HepG2 (cell line): ENCODE data around the gene CASKIN2. TPM values are rescaled to one million over a fixed set of nuclear protein-coding genes. Genes with fewer than 3 reads are reported as not detected.

Experiments used
- ATAC-seq: fragments of 200-7000 bp; cut with Tn5 transposase; 3 replicates; pipeline ENCODE4 v1.9.1; 2020; ENCODE audit warnings: mild to moderate bottlenecking, moderate library complexity
- BruUV-seq: library from RNA; stranded (reverse); fragments of 400-500 nt; replicated peaks from 2 replicates; lab custom pipeline; 2021; lab: Mats Ljungman, UMichigan
- CTCF ChIA-PET: fragments of 300-600 bp; formaldehyde crosslinking; extraction: SDS; loops from one replicate; lab custom pipeline; 2021; ENCODE audit warnings: low total read pairs, inconsistent platforms, low intra/inter-chr PET ratio; lab: Yijun Ruan, JAX
- POLR2A ChIA-PET: fragments of 350-600 bp; sonication (Branson Sonifier 250); formaldehyde crosslinking; loops from one replicate; lab custom pipeline; 2020; ENCODE audit warnings: antibody characterized with exemption, inconsistent platforms; lab: Yijun Ruan, JAX
- DNase-seq: peaks from one replicate; pipeline ENCODE4 v3.0.0-alpha.2; 2015; ENCODE audit warnings: low spot score
- FAIRE-seq: peaks from 3 replicates; lab custom pipeline; 2011; peaks lifted over from hg19 to GRCh38; lab: Jason Lieb, UNC
- H2AFZ ChIP-seq: one replicate; pipeline ENCODE4 v1.6.1; 2011; ENCODE audit warnings: low read length, inconsistent platforms
- H3K27ac ChIP-seq: fragments of 300-600 bp; 3 replicates; pipeline ENCODE4 v1.8.0; 2011; ENCODE audit warnings: mixed run types, mild to moderate bottlenecking, mixed read lengths, low read length, inconsistent platforms; ENCODE audit not compliant: insufficient read depth; ENCODE audit errors: extremely low read length
- H3K27me3 ChIP-seq, 2 experiments: fragments of 200-600 bp in 1 of 2; 2 replicates in 1 of 2; 3 replicates in 1 of 2; pipeline versions ENCODE4 v1.6.0 to v1.8.0; 2011; ENCODE audit warnings: low read length in 2 of 2, mild to moderate bottlenecking in 2 of 2, moderate library complexity in 2 of 2, inconsistent platforms in 1 of 2; ENCODE audit not compliant: insufficient read depth in 2 of 2, control insufficient read depth in 1 of 2
- H3K36me3 ChIP-seq, 2 experiments: fragments of 200-600 bp in 1 of 2; replicated peaks in 1 of 2; 2 replicates in 1 of 2; 3 replicates in 1 of 2; pipeline versions ENCODE4 v1.5.1 to v1.8.0; 2011; ENCODE audit warnings: low read length in 2 of 2, inconsistent platforms in 1 of 2; ENCODE audit not compliant: insufficient read depth in 2 of 2, control insufficient read depth in 1 of 2
- H3K4me1 ChIP-seq: 2 replicates; pipeline ENCODE4 v1.5.1; 2012; ENCODE audit warnings: low read length, inconsistent platforms; ENCODE audit not compliant: insufficient read depth
- H3K4me2 ChIP-seq: 2 replicates; pipeline ENCODE4 v1.6.0; 2011; ENCODE audit warnings: low read depth, low read length, inconsistent platforms
- H3K4me3 ChIP-seq, 3 experiments: fragments of 200-600 bp in 1 of 3; sonication (generic), shearing (Covaris generic) in 1 of 3; replicated peaks in 1 of 3; 2 replicates each; pipeline ENCODE4 v1.5.1; 2011 to 2016; ENCODE audit warnings: low read length in 3 of 3, inconsistent platforms in 2 of 3, low read depth in 2 of 3, mild to moderate bottlenecking in 2 of 3, control low read depth in 1 of 3, mixed read lengths in 1 of 3; ENCODE audit not compliant: insufficient read depth in 1 of 3
- H3K79me2 ChIP-seq: one replicate; pipeline ENCODE4 v1.6.1; 2011; ENCODE audit warnings: low read length, inconsistent platforms; ENCODE audit not compliant: insufficient read depth
- H3K9ac ChIP-seq: 2 replicates; pipeline ENCODE4 v1.6.0; 2011; ENCODE audit warnings: mild to moderate bottlenecking, low read depth, low read length, inconsistent platforms; ENCODE audit not compliant: insufficient read depth
- H3K9me3 ChIP-seq: 2 replicates; pipeline ENCODE4 v1.5.1; 2012; ENCODE audit warnings: mild to moderate bottlenecking, low read length
- H4K20me1 ChIP-seq: 2 replicates; pipeline ENCODE4 v1.6.0; 2011; ENCODE audit warnings: inconsistent platforms, mild to moderate bottlenecking, low read length, moderate library complexity; ENCODE audit not compliant: insufficient read depth
- ATF7 ChIP-seq, 2 experiments: fragments of 450-650 bp in 1 of 2; sonication (generic) in 1 of 2; formaldehyde crosslinking in 1 of 2; IDR thresholded peaks; 2 replicates each; pipeline versions ENCODE4 v1.4.0 to v1.6.1; 2016 to 2020; ENCODE audit warnings: antibody characterized with exemption in 1 of 2, mild to moderate bottlenecking in 1 of 2, missing genetic modification reagents in 1 of 2
- CCDC6 ChIP-seq: sonication (generic); formaldehyde crosslinking; IDR thresholded peaks from 2 replicates; pipeline ENCODE4 v1.8.1; 2022; ENCODE audit warnings: mild to moderate bottlenecking, missing genetic modification reagents, moderate library complexity
- ZNF432 ChIP-seq: sonication (generic); formaldehyde crosslinking; IDR thresholded peaks from 2 replicates; pipeline ENCODE4 v1.5.0; 2020; ENCODE audit warnings: missing genetic modification reagents, mild to moderate bottlenecking, borderline replicate concordance
- ZNF768 ChIP-seq: sonication (generic); formaldehyde crosslinking; IDR thresholded peaks from 2 replicates; pipeline ENCODE4 v1.4.0; 2020; ENCODE audit warnings: missing genetic modification reagents
- ZNF841 ChIP-seq: sonication (generic); formaldehyde crosslinking; IDR thresholded peaks from 2 replicates; pipeline ENCODE4 v1.8.1; 2023; ENCODE audit warnings: missing genetic modification reagents, borderline replicate concordance
- WGBS: methylation state at CpG from one replicate; pipeline ENCODE4 v1.1.6; 2017; ENCODE audit warnings: low lambda C conversion rate; 5-methylcytosine and 5-hydroxymethylcytosine counted together
- in situ Hi-C: cut with HindIII; loops from 2 replicates; pipeline ENCODE4 v1.10.0; 2017; ENCODE audit warnings: low pct_unique_long_range_greater_than_20kb; ENCODE audit not compliant: extremely low pct_ligation_motif_present
- intact Hi-C: fragments of 100-400 bp; cut with micrococcal nuclease; formaldehyde crosslinking; loops from one replicate; pipeline ENCODE4 v1.10.0; 2022; ENCODE audit not compliant: unreplicated experiment
- polyA plus RNA-seq, 8 experiments: library from polyadenylated mRNA; depleted of rRNA in 3 of 8; stranded (reverse) in 7 of 8; unstranded in 1 of 8; fragments of >200 nt; fragmentation: Illumina TruSeq in 4 of 8; extraction: Trizol in 4 of 8; gene quantifications; 2 replicates each; pipeline versions ENCODE4 v1.2.1 to v1.2.3, GENCODE V29; 2011 to 2016; ENCODE audit warnings: low read depth in 4 of 8, missing spikeins in 1 of 8, mixed read lengths in 1 of 8; ENCODE audit not compliant: insufficient read depth in 1 of 8
- total RNA-seq, 5 experiments: library from RNA; depleted of rRNA; stranded (reverse); fragments of >200 nt; fragmentation: Illumina TruSeq; extraction: Trizol; gene quantifications; 2 replicates each; pipeline ENCODE4 v1.2.3, GENCODE V29; 2016; ENCODE audit warnings: low read depth in 1 of 5
- TF ChIP-seq, protein P1 (sequence below): sonication (generic); formaldehyde crosslinking; IDR thresholded peaks from 2 replicates; pipeline ENCODE4 v1.8.1; 2022; ENCODE audit warnings: mild to moderate bottlenecking, missing genetic modification reagents
- TF ChIP-seq, protein P2 (sequence below): sonication (generic); formaldehyde crosslinking; IDR thresholded peaks from 2 replicates; pipeline ENCODE4 v1.4.0; 2020; ENCODE audit warnings: missing genetic modification reagents, borderline replicate concordance
- TF ChIP-seq, protein P3 (sequence below): sonication (generic); formaldehyde crosslinking; IDR thresholded peaks from 2 replicates; pipeline ENCODE4 v1.8.0; 2022; ENCODE audit warnings: mild to moderate bottlenecking, missing genetic modification reagents; ENCODE audit not compliant: insufficient replicate concordance

CASKIN2 gene
- total and polyA plus RNA-seq, 2 of the 13 experiments (the other 11 are each of a cell fraction or from before 2014, with no cell fraction given) = 5.2 to 7.8 TPM

DNA sequence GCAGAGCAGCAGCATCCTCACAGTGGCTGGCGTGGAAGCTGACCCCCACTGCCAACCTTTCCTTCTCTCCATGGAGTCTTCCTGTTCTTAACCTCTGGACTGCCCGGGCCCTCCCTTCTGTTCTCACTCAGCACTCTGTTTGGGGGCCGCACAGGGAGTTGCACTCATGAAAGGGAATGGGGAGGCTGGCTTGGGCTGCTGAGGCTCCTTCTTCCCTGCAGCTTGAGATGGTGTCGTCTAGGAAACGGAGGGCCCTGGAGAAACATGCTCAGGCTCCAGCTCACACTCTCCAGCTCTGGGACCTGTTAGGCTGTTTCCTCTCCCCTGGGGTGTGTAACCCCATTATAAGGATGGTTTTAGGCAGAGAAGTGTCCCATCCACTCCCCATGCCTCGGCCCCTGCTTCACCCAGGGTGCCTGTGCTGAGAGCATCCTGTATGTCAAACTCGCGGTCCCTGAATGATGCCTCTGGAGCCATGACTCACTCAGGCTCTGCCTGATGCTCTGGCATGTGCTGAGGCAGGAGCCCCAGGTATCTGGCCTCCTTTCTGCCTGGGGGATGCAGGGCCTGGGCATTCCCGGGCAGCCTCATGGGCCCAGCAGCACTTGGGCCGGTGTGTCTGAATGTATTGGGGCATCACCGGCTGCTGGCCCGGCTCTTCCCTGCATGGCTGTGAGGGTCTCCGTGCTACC is 40.0 kb downstream of the CASKIN2 start:
- POLR2A ChIA-PET = no interaction called here
- Histone ChIP-seq H3K27ac (no peak overlapping the region), H3K9ac (no peak overlapping the region), H3K4me2 (no peak overlapping the region), H3K4me1 (peaks cover 24% of the 10 kb centered on the region), H3K36me3 (peaks cover 21 to 47% of the 10 kb centered on the region in 2 experiments), H4K20me1 (peaks cover 4% of the 10 kb centered on the region; the same call in 1 of the 2 replicates), H3K79me2 (no peaks in the 10 kb centered on the region), H2AFZ (no peak overlapping the region), H3K27me3 (no peaks in the 10 kb centered on the region), H3K9me3 (no peaks in the 10 kb centered on the region), H3K4me3 (no peak overlapping the region)
- DNase-seq (no peak), ATAC-seq (no peak), FAIRE-seq (no peak)
- no TSS peak for BruUV-seq
- TF ChIP-seq ATF7 (IDR thresholded peaks at IDR 0.05) = no peak
- no peak for TF ChIP-seq ATF7 (CRISPR knock-in tag; IDR thresholded peaks at IDR 0.05)
- TF ChIP-seq ZNF432 (CRISPR knock-in tag) = no peak
- TF ChIP-seq, protein P1, sequence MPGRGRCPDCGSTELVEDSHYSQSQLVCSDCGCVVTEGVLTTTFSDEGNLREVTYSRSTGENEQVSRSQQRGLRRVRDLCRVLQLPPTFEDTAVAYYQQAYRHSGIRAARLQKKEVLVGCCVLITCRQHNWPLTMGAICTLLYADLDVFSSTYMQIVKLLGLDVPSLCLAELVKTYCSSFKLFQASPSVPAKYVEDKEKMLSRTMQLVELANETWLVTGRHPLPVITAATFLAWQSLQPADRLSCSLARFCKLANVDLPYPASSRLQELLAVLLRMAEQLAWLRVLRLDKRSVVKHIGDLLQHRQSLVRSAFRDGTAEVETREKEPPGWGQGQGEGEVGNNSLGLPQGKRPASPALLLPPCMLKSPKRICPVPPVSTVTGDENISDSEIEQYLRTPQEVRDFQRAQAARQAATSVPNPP (CRISPR knock-in tag) = no peak
- TF ChIP-seq CCDC6 (CRISPR knock-in tag) = no peak
- WGBS = 93% methylated on average over 10 of the region's 13 CpGs
- intact Hi-C loops (no loop called here), in situ Hi-C loops (no loop called here)
- CTCF ChIA-PET = no interaction called here

DNA sequence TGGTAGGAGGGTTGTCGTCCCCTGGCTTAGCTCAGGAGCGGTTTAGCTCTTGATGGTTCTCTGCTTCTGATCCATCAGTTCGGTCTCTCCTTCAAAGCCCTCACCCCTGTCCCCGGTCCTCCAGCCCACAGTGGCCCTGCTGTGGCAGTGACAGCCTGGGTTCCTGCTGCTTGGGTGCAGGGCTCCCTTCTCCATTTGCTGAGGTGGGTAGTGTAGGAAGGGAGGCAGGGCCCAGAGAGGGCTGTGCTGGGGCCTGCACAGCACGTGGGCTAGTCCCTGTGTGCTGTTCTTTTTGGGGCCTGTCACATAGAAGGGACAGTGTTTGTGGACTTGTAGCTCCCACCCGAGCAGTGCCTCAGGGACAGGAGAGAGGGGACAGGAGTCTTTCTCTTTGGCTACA is 40.6 kb downstream of the CASKIN2 start:
- no peaks in the 10 kb centered on the region for H3K27me3 ChIP-seq
- FAIRE-seq (no peak), ATAC-seq (no peak)
- in situ Hi-C loops (no loop called here), intact Hi-C loops (no loop called here)
- H3K4me2 ChIP-seq = no peak overlapping the region
- ChIA-PET CTCF (no interaction called here), POLR2A (interaction anchor here (0.7 kb wide), 1 partner anchor 16 kb away, joined by 3 read pairs; no protein-coding TSS in a partner anchor)
- H3K9ac ChIP-seq = no peak overlapping the region
- peaks cover 21 to 44% of the 10 kb centered on the region in 2 experiments for H3K36me3 ChIP-seq
- H3K9me3 ChIP-seq = no peaks in the 10 kb centered on the region
- TF ChIP-seq, protein P2, sequence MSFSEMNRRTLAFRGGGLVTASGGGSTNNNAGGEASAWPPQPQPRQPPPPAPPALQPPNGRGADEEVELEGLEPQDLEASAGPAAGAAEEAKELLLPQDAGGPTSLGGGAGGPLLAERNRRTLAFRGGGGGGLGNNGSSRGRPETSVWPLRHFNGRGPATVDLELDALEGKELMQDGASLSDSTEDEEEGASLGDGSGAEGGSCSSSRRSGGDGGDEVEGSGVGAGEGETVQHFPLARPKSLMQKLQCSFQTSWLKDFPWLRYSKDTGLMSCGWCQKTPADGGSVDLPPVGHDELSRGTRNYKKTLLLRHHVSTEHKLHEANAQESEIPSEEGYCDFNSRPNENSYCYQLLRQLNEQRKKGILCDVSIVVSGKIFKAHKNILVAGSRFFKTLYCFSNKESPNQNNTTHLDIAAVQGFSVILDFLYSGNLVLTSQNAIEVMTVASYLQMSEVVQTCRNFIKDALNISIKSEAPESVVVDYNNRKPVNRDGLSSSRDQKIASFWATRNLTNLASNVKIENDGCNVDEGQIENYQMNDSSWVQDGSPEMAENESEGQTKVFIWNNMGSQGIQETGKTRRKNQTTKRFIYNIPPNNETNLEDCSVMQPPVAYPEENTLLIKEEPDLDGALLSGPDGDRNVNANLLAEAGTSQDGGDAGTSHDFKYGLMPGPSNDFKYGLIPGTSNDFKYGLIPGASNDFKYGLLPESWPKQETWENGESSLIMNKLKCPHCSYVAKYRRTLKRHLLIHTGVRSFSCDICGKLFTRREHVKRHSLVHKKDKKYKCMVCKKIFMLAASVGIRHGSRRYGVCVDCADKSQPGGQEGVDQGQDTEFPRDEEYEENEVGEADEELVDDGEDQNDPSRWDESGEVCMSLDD (CRISPR knock-in tag) = no peak
- TF ChIP-seq, protein P3, sequence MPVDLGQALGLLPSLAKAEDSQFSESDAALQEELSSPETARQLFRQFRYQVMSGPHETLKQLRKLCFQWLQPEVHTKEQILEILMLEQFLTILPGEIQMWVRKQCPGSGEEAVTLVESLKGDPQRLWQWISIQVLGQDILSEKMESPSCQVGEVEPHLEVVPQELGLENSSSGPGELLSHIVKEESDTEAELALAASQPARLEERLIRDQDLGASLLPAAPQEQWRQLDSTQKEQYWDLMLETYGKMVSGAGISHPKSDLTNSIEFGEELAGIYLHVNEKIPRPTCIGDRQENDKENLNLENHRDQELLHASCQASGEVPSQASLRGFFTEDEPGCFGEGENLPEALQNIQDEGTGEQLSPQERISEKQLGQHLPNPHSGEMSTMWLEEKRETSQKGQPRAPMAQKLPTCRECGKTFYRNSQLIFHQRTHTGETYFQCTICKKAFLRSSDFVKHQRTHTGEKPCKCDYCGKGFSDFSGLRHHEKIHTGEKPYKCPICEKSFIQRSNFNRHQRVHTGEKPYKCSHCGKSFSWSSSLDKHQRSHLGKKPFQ (CRISPR knock-in tag) = no peak
- TF ChIP-seq ZNF841 (CRISPR knock-in tag) (no peak), ZNF768 (CRISPR knock-in tag) (peak; percentile 30; the same call in 1 of the 2 replicates)
- TF ChIP-seq, all 625 proteins: peak for 1
- Histone ChIP-seq H3K27ac (no peak overlapping the region), H3K4me3 (no peak overlapping the region), H3K79me2 (no peaks in the 10 kb centered on the region), H4K20me1 (peaks cover 3% of the 10 kb centered on the region; the same call in 1 of the 2 replicates), H3K4me1 (peaks cover 24% of the 10 kb centered on the region), H2AFZ (no peak overlapping the region)
- DNase-seq = no peak
- 86% methylated on average over 5 of the region's 6 CpGs for WGBS
- BruUV-seq = no TSS peak
